GM13977 (cell line): ENCODE data around the gene SOX1.

Experiments
- DNase-seq: peaks from one replicate; pipeline ENCODE4 v3.0.0; 2012; ENCODE audit warnings: low spot score
- in situ Hi-C: fragments of 300-500 bp; cut with MboI; formaldehyde crosslinking; loops from one replicate; pipeline ENCODE4 v1.12.0; 2022; ENCODE audit warnings: low sequenced_read_pairs, low pct_unique_long_range_greater_than_20kb, mixed read lengths, inconsistent platforms; ENCODE audit not compliant: unreplicated experiment
- TF ChIP-seq, protein P1 (sequence below): IDR thresholded peaks from 2 replicates; pipeline ENCODE4 v1.5.1; 2012; ENCODE audit warnings: mild to moderate bottlenecking, control low read depth; ENCODE audit not compliant: insufficient read depth; ENCODE audit errors: extremely low read depth, missing control alignments

The SOX1 gene

DNA sequence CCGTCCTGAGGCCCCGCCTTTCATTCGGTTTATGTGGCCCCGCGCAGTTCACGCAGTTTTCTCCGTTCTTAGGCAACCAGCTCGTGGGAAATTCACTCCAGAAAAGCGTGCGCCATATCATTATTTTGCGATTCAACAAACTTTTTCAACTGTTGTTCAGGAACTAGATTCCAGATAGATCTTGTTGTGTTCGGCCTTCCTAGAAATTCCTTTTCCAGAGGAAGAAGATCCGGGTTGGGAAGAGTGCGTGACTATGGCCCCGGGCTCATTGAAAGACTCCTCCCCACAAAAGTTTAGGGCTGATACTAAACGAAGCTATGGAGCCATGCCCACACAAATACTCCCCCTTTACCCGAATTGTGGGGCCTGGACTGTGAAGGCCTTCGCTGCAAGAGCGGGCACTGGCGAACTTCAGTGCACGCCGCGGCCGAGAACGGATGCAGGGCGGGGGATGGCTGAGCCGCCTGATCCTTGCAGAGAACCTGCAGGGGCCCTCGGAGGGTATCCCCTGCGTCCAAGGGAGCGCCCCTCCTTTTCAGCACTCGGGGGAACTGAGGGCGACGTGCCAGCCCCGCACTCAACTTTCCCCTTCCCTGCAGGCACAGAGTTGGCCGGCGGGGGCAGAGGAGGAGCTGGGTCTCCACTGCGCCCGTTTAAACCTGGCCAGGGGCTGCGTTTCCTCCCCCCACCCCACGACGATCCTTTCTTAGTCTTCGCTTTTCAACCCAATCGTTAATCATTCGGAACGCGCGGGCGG lies 904 bp upstream of the SOX1 start:
- in situ Hi-C loops = no loop called here
- peak; percentile 36 for DNase-seq

DNA sequence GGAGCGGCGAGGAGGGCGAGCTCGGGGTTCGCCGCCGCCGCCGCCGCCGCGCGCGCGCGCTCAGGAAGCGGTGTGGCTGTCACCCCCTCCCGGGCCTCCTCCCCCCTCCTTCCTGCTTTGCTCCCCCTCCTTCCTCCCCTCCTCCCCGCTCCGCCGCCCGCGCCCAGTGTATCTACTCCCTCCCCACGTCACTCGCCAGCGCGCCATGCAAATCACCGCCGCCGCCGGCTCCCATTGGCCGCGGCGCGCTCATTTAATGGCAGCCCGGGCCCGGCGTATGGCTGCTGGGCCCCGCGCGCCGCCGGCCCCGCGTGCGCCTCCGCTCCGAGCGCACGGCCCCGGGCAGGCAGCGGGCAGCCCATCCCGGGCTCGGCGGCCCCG lies 335 bp upstream of the SOX1 start:
- in situ Hi-C loops = no loop called here
- no peak for DNase-seq
- TF ChIP-seq, protein P1, sequence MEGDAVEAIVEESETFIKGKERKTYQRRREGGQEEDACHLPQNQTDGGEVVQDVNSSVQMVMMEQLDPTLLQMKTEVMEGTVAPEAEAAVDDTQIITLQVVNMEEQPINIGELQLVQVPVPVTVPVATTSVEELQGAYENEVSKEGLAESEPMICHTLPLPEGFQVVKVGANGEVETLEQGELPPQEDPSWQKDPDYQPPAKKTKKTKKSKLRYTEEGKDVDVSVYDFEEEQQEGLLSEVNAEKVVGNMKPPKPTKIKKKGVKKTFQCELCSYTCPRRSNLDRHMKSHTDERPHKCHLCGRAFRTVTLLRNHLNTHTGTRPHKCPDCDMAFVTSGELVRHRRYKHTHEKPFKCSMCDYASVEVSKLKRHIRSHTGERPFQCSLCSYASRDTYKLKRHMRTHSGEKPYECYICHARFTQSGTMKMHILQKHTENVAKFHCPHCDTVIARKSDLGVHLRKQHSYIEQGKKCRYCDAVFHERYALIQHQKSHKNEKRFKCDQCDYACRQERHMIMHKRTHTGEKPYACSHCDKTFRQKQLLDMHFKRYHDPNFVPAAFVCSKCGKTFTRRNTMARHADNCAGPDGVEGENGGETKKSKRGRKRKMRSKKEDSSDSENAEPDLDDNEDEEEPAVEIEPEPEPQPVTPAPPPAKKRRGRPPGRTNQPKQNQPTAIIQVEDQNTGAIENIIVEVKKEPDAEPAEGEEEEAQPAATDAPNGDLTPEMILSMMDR = no peak

More for the DNA sequence above, 904 bp upstream of the SOX1 start:
- TF ChIP-seq, protein P1 = no peak

DNA sequence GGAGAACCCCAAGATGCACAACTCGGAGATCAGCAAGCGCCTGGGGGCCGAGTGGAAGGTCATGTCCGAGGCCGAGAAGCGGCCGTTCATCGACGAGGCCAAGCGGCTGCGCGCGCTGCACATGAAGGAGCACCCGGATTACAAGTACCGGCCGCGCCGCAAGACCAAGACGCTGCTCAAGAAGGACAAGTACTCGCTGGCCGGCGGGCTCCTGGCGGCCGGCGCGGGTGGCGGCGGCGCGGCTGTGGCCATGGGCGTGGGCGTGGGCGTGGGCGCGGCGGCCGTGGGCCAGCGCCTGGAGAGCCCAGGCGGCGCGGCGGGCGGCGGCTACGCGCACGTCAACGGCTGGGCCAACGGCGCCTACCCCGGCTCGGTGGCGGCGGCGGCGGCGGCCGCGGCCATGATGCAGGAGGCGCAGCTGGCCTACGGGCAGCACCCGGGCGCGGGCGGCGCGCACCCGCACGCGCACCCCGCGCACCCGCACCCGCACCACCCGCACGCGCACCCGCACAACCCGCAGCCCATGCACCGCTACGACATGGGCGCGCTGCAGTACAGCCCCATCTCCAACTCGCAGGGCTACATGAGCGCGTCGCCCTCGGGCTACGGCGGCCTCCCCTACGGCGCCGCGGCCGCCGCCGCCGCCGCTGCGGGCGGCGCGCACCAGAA lies 1.1 kb downstream of the SOX1 start:
- no peak for DNase-seq
- in situ Hi-C loops = no loop called here

DNA sequence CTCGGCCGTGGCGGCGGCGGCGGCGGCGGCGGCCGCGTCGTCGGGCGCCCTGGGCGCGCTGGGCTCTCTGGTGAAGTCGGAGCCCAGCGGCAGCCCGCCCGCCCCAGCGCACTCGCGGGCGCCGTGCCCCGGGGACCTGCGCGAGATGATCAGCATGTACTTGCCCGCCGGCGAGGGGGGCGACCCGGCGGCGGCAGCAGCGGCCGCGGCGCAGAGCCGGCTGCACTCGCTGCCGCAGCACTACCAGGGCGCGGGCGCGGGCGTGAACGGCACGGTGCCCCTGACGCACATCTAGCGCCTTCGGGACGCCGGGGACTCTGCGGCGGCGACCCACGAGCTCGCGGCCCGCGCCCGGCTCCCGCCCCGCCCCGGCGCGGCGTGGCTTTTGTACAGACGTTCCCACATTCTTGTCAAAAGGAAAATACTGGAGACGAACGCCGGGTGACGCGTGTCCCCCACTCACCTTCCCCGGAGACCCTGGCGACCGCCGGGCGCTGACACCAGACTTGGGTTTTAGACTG lies 1.7 kb downstream of the SOX1 start:
- in situ Hi-C loops = no loop called here

More for the DNA sequence above, 1.1 kb downstream of the SOX1 start:
- TF ChIP-seq, protein P1 = no peak

DNA sequence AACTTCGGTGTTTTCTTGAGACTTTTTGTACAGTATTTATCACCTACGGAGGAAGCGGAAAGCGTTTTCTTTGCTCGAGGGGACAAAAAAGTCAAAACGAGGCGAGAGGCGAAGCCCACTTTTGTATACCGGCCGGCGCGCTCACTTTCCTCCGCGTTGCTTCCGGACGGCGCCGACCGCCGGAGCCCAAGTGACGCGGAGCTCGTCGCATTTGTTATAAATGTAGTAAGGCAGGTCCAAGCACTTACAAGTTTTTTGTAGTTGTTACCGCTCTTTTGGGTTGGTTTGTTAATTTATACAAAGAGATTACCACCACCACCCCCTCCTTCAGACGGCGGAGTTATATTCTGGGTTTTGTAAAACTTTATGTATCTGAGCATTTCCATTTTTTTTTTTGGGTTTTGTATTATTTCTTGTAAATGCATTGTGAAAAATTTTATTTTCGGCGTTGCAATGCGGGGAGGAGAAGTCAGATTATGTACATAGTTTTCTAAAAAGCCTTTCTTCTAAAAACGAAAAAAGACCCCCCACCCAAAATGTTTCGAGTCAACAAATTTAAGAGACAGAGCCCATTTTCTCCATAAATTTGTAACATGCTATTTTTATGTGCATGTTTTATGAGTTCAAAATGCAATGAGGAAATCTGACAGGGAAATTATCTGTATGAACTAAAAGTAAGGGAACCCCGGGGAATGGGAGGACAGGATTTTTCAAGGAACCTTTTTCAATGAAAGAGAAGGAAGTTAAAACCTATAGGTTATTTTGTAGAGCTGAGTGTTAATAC lies 2.3 kb downstream of the SOX1 start:
- DNase-seq = peak; percentile 32
- in situ Hi-C loops = no loop called here
- TF ChIP-seq, protein P1 = no peak

More for the DNA sequence above, 1.7 kb downstream of the SOX1 start:
- TF ChIP-seq, protein P1 = no peak
- no peak for DNase-seq

DNA sequence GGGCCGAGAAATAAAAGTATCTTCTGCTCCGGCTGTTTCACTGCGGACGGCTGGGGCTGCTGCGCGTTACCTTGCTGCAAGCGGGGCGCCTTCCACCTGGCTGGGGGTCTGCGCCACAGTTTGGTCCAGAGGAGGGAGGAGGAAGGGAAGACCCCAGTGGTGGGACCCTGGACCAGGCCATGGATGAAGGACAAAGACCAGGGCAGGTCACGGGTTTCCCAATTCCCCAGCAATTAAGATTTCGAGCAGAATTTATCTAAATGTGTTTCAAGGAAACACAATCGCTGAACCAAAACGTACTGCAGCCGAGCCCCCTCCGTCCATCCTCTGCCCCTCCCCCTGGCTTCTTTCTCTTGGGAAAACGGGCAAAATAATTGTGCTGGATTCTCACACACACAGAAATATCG lies 2.9 kb downstream of the SOX1 start:
- DNase-seq = no peak
- TF ChIP-seq, protein P1 = no peak
- in situ Hi-C loops = no loop called here
